HEK293T (cell line): ENCODE data around the gene ITGA1.

Source experiments
- FOXA1 ChIP-seq: fragments of 450-650 bp; IDR thresholded peaks from 2 replicates; pipeline ENCODE4 v1.6.1; 2016; ENCODE audit warnings: mild to moderate bottlenecking
- SUZ12 ChIP-seq: fragments of 450-650 bp; IDR thresholded peaks from 2 replicates; pipeline ENCODE4 v1.6.1; 2016; ENCODE audit warnings: mild to moderate bottlenecking
- ZNF384 ChIP-seq: fragments of 450-650 bp; IDR thresholded peaks from 2 replicates; pipeline ENCODE4 v1.6.1; 2016

GRCh38 chr5:52846182-52846842 is 58.6 kb downstream of the ITGA1 start:
- TF ChIP-seq FOXA1 (no peak), ZNF384 (no peak), SUZ12 (no peak)
